HG03135 (cell line): ENCODE data around the gene RGS16.

Experiments used
- ATAC-seq: cut with Tn5 transposase; IDR thresholded peaks from one replicate; pipeline ENCODE4 v1.9.1; 2021; ENCODE audit warnings: mild to moderate bottlenecking, moderate library complexity; ENCODE audit not compliant: unreplicated experiment

The RGS16 gene

GRCh38 chr1:182630586-182630985 lies 26.4 kb upstream of the RGS16 start:
- no peak for ATAC-seq

- ATAC-seq, result no peak
These were observed 25.4 kb upstream of the RGS16 start for GRCh38 chr1:182629499-182630096.

GRCh38 chr1:182629080-182629479 lies 24.9 kb upstream of the RGS16 start:
- ATAC-seq, result no peak

- ATAC-seq, result no peak
These were observed 24.5 kb upstream of the RGS16 start for GRCh38 chr1:182628657-182629056.

- ATAC-seq, result no peak
These were observed 23.4 kb upstream of the RGS16 start for GRCh38 chr1:182627622-182628021.

GRCh38 chr1:182626527-182626926 lies 22.3 kb upstream of the RGS16 start:
- ATAC-seq, result no peak

- ATAC-seq, result no peak
These were observed 21.7 kb upstream of the RGS16 start for GRCh38 chr1:182625719-182626504.

- no peak for ATAC-seq
These were observed 20.8 kb upstream of the RGS16 start for GRCh38 chr1:182625024-182625423.

- ATAC-seq, result no peak
These were observed 20.4 kb upstream of the RGS16 start for GRCh38 chr1:182624577-182624976.

GRCh38 chr1:182622901-182623528 lies 18.8 kb upstream of the RGS16 start:
- ATAC-seq, result peak; percentile 57

- no peak for ATAC-seq
These were observed 17.7 kb upstream of the RGS16 start for GRCh38 chr1:182621906-182622305.

GRCh38 chr1:182620924-182621585 lies 16.9 kb upstream of the RGS16 start:
- no peak for ATAC-seq

GRCh38 chr1:182617734-182618351 lies 13.7 kb upstream of the RGS16 start:
- ATAC-seq, result no peak

- no peak for ATAC-seq
These were observed 12.8 kb upstream of the RGS16 start for GRCh38 chr1:182617014-182617429.

- peak; percentile 67 for ATAC-seq
These were observed 12.2 kb upstream of the RGS16 start for GRCh38 chr1:182616130-182617013.

- ATAC-seq, result peak; percentile 28
These were observed 11.4 kb upstream of the RGS16 start for GRCh38 chr1:182615468-182616129.

- ATAC-seq, result peak; percentile 35
These were observed 10.7 kb upstream of the RGS16 start for GRCh38 chr1:182614796-182615454.

GRCh38 chr1:182611787-182612186 lies 7.6 kb upstream of the RGS16 start:
- no peak for ATAC-seq

GRCh38 chr1:182611326-182611725 lies 7.1 kb upstream of the RGS16 start:
- no peak for ATAC-seq
